Stromal cell of bone marrow (primary cell): ENCODE data around the gene PCSK6.
"Not testable (repeated sequence)": the region's sequence is repeated elsewhere in the genome, so short reads cannot be mapped to it uniquely, and the experiment has no call there.

Source experiments
- DNase-seq: peaks from one replicate; pipeline ENCODE4 v3.0.0-alpha.2; 2012; ENCODE audit warnings: low read depth

PCSK6 gene

DNA sequence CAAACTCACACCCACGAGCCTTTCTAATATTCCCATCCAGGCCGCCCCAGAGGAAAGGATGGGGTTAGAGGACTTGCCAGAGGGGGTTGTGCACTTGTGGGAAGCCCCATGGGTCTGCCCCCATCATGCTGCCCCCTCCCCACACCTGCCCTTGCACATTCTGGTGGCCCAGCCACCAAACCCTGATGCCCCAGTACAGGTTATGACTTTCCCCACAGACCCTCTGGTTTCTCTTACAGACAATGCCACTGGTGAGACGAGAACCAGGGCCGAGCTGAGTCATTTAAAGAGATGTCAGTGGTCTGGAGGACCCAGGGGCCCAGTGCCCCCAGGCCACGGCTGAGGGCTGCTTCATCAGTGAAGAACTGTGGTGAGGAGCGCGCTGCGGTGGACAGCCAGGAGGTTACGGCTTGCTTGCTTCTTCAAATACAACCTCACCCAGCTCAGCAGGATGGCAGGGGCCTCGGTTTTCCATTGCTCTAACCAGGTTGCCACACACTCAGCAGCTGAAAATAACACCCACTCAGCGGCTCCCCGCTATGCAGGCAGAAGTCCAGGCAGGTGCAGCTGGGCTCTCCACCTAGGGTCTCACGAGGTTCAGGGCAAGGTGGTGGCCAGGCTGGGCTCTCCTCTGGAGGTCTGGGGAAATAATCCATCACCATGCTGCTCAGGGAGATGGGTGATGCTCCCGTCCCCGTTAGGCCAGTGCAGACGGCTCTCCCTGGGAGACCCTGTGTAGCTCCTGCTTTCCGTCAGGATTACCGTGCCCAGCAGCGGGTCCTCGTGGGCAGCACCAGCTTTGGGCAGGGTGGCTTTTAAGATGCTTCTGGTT, 180.7 kb downstream of the PCSK6 start:
- no peak for DNase-seq

DNA sequence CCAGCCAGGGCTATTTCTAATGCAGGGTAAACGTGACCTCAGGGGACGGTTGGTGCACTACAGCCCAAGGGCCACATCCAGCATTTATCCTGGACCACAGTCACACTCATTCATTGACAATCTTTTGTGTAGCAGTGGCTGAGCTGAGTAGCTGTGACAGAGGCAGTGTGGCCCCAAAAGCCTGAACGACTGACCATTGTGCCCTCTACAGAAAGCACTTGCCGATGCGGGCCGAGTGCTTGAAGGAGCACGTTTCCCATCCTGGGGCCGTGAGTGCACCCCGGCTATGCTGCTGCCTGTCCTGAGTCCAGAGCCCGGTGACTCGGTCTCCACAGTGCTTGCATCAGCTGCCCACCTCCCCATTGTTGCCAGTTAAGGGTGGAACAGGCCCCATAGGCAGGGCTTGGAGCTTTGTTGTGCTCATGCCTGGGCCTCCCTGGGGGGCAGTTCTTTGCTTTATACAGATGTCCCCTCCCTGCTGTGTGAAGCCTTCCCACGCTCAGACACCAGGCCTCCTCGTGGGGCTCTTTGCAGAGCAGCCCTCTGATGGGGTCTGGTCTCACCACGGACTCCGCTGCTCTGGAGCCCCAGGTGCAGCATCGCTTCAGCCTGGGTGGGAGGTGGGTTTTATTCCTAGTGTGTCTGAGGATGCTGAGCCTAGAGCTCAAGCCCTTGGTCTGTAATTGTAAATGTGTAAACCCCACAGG, 181.5 kb downstream of the PCSK6 start:
- no peak for DNase-seq

DNA sequence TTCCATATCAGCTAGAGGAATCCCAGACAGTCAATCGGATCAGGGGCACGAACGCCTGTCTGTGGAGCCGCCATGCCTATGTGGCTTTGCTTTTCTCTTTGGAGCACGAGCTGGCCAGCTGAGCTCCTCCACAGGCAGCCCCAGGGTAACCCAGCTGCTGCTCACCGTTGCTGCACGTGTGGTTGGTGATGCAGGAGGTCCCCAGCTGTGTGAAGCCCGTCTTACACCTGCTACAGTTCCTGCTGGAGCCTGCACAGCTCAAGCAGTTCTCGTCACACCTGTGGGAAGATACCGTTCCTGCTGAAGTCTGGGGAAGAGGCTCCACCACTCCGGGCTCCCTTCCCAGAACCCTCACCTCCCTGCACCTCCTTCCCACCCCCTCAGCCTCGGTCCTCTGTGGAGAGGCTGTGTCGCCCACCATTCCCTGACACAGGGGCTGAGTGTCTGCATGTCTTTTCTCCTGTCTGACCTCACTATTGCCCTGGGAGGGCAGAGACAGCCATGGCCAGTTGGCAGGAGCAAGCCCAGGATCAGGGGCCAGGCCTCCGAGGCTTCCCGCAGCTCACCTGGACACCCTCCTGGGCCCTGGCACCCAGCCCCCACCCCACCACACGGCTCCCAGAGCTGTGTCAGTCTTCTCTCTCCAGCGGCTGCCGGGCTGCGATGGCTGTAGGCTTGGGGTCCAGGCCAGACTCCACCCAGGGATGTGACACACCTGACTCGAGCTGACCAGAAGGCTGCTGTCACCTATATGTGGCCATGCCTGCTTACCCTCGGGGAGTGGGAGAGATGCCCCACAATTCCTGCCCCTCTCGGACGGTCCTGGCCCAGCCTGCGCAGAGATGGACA, 182.2 kb downstream of the PCSK6 start:
- DNase-seq: no peak

DNA sequence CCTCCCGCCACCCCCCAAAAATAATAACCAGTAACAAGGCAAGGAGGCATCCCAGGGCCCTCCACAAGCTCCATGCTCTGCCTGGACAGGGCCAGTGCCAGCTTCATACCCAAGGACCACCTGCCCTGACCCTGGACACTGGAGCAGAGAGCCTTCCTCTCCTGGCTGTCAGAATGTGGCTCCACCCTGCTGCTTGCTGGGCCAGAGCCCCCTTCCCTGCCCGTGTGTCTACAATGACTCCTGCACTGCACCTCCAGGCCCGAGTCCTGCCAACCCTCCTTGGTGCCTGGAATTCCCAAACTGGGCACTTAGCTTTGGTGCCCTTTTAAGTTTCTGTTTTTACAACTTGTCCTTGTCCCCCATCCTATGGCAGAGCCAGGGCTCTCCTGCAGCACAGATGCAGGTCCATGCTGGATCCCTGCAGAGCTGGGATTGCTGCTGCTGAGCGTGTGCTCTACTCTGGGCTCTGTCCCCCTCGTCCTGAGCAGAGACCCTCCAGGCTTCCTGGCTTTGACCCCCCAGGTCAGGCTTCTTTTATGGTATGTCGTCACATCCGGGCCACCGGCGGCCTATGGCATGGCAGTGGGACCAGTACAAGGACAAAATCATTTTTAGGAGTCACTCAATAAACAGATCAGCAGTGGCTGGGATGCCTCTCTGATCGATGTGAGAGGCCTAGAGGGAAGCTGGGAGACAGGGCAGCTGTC, 183.0 kb downstream of the PCSK6 start:
- DNase-seq: no peak

DNA sequence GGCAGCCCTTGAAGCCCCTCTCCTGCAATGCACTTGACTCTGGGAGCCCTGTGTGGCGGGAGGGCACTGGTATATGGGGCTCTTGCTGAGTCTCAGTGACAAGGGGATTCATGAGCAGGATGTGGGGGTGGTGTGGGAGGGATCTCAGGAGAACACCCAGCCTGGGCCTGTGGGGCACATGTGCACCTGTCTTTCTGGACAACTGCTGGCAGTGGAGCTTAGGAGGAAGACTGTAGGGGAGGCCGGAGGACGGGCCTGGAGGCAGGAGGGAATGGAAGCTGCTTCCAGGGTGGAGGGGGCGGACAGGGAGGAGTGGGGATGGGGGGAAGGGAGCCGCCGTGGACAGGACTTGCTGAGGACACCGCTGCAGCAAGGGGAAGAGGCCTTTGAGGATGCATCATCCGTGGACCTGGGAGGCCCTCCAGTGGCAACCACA, 183.7 kb downstream of the PCSK6 start:
- DNase-seq: no peak

DNA sequence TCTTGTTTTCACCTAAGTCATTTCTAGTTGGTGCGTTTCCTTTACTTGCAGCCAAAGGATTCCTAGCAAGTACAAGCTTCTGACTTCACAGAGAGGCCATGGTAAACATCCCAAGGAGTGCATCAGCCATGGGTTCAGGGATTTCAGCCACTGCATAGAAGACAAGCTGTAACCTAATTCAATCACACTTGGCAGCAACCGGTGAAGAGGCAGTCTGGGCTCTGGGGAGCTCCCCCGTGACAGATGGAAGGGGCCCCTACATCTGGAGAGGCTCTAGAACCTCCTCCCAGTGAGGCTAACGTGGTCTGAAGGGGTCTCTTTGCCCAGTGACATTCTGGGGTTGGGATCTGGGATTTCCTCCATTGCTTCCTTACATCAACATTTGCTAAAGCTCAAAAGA, 186.1 kb downstream of the PCSK6 start:
- no peak for DNase-seq

DNA sequence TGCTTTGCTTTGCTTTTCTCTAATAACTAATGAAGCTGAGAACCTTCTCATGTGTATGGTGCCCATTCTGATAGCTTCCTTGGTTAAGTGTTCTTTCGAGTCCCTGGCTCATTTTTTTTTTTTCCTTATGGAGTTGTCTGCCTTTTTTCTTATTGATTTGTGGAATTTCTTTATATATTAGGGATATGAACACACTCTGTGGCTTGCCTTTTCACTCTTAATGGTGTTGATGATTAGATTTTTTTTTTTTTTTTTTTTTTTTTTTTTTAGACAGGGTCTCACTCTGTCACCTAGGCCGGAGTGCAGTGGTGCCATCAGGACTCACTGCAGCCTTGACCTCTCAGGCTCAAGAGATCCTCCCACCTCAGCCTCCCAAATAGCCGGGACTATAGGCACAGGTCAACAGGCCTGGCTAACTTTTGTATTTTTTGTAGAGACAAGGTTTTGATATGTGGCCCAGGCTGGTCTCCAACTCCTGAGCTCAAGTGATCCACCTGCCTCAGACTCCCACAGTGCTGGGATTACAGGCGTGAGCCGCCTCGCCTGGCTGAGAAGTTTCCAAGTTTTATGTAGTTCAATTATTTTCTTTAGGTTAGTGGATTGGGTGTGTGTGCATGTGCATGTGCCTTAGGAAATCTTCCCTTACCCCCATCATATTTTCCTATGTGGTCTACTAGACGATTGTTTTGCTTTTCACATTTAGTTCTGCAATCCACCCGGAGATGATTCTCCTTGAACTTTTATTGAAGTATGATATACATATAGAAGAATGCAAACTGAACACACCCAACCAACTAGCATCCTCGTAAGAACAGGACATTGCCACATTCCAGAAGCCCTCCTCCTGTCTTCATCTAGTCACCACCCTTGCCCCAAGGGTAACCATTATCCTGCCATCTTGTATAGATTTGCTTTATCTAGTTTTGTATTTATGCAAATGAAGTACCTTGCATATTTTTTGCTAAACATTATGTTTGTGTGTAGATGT, 192.8 kb downstream of the PCSK6 start:
- DNase-seq: no peak

DNA sequence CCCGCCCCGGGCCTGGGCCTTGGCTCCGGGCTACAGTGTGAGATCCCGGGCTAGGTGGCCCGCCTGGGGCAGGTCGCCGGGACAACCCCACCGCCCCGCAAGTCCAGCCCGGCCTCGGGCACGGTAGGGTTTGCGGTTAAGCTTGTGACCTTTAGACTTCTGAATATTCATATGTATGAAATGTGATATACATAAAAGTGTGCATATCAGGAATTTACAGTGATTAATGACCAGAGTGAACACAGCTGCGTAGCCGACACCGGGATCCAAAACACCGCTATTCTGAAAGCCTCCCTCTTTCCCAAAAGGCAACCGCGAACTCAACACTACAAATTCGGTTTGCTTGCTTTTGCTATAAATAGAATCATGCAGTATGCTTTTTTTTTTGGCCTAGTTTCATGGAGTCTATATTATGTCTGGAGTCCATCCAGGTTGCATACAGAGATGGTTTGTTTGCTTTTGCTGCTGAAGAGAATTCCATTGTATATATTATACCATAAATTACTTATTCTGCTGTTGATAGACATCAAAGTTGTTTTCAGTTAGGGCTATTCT, 193.8 kb downstream of the PCSK6 start:
- no peak for DNase-seq

DNA sequence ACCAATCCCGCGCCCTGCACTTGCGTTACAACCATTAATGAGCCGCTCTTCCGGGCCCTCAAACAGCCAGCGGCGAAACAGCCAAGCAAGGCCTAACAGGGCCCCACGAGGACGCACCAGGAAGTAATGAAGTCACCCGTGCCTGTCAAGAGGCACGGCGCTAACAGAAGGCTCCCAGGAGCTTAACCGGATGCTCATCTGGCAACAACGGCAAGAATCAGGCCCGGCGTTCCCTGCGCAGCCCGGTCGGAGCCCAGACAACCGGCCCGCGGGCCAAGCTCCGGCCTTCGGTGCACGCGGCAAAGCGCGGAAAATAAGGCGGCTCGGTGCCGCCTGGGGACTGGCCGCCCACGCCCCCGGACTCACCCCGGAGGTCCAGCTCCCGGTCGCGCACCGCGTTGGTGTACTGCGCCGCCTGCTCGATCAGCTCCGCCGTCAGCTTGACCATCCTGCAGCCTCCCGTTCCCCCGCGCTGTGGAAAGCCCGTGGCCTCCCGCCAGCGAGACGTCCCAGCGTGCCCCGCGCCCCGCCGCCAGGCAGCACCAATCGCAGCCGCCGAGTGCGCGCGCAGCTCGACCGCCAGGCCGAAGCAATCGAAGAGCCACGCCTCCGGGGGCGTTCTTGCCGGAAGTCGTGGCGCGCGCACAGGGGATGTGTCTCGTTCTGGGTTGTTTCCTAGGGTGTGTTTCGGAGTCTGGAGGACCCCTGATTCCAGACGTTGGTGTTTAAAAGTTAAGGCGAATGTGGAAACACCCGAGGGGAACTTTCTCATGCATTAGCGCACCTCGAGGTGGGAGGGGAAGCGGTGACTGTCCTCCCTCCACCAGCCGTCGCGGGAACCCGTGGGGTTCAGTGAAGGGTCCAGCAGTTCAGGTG, 194.5 kb downstream of the PCSK6 start, which contains the start of gene SNRPA1:
Gene SNRPA1, minus strand, starts transcription at position 518 of the 876 bp plus-strand sequence. Its CDS starts 70 bp downstream, at position 448.
- DNase-seq: peak; percentile 89

DNA sequence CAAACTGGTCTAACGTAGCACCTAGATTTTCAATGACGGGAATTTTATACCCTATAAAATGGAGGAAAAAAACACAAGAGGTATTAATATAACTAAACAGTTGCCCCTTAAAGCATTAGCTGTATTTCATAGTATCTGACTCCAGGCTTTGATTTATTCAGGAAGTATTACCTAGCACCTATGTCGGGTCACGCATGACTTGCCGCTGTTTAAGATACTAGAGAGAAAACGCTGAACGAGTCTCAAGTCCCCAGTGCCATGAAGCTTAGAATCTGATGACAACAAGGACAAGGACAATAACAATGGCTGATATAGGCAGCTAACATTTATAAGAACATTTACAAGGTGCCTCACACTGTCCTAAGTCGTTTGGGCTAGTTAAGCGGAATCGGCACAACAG, 196.4 kb downstream of the PCSK6 start:
- no peak for DNase-seq

DNA sequence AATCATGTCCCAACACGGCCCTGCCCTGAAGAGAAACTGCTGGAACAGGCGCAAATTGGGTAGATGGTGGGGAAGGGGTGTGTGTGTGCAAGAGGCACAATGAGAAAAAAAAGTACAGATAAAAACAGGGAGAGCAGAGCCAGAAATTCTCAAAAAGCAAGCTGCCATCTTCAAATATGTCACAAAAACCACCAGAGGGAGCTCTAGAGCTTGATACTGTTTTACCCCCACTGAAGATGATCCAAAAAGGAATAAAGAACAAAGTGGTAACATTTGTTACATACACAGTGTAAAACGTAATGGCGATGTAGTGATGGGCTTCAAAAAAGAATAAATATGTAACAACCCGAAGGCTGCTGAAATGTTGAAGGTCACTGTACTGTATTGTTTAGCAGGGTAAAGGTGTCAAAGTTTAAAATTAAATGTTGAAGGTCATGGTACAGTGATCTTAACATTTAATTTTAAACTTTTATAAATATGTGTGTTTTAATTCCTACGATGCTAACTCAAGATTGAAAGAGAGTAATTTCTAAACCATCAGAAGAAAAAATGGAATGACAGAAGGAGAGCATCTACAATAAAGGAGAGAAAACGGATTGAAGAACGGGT, 200.5 kb downstream of the PCSK6 start:
- DNase-seq: no peak

DNA sequence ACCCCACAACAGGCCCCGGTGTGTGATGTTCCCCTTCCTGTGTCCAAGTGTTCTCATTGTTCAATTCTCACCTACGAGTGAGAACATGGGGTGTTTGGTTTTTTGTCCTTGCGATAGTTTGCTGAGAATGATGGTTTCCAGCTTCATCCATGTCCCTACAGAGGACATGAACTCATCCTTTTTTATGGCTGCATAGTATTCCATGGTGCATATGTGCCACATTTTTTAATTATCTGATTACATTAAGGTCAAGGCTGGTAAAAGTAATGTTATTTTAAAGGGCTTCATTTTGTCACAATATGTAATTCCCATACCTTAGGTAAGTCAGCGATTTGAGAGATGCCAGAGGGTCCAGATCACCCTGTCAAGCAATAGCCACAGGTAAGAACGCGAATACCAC, 202.2 kb downstream of the PCSK6 start:
- not testable (repeated sequence) for DNase-seq

DNA sequence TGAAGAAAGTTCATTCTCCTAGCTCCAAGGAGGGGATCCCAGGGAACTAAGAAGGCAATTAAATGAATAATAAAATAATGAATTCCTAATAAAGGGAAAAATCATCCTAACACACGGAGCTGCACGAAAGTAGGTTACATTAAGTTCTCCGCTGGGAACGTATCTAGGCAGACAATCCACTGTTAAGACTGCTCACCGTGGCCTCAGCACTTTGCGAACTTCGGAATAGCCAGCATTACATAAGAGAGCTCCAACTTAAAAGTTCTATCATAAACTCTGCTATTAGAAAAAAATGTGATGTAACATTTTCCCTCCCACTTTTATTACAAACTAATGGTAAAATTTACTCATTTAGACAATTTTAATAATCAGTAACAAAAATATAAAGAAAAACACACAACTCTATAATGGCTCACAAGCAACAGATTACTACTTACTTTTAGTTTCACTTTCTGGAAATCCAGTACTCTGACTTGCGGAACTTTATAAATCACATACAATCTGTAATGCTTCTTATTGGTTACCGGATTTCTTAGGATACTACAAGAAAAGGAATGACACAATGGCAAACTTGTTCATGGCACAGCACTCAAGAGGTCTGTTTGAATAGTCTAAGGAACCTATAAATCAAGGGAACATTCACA, 202.9 kb downstream of the PCSK6 start:
- no peak for DNase-seq

DNA sequence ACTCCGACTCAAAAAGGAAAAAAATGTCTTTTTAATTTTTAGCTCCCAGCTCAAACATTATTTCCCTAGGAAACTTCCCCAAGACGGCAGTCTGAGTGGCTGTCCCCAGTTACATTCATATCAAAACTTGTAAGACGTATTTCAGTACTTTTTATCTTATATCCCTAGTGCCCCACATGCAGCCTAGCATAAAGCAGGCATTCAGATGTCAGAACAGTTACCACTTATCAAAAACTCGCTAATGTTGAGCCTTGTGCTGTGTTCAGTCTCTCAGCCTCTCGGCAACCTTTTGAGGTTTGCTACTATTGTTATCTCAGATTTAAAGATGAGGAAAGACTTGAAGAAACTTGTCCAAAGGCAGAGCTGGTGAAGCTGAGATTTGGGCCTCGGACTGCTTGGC, 205.6 kb downstream of the PCSK6 start:
- DNase-seq: no peak

DNA sequence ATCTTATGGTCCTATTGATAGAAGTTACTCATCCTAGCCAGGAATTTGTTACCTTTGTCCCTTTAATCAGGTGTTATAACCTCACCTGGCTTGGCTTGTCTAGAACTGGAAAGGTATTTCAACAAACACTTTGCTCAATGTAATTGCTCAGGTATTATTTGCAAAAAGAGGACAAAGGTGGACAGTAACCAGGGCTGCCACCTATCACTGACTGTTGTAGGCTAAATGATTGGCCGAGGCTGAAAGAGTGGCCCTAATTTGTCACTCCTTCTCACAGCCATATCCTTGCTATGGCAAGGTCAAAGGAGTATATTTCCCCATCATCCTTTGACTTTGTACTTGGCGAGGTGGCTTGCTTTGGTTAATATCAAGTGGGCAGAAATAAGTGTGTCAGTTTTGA, 209.5 kb downstream of the PCSK6 start:
- DNase-seq: no peak

DNA sequence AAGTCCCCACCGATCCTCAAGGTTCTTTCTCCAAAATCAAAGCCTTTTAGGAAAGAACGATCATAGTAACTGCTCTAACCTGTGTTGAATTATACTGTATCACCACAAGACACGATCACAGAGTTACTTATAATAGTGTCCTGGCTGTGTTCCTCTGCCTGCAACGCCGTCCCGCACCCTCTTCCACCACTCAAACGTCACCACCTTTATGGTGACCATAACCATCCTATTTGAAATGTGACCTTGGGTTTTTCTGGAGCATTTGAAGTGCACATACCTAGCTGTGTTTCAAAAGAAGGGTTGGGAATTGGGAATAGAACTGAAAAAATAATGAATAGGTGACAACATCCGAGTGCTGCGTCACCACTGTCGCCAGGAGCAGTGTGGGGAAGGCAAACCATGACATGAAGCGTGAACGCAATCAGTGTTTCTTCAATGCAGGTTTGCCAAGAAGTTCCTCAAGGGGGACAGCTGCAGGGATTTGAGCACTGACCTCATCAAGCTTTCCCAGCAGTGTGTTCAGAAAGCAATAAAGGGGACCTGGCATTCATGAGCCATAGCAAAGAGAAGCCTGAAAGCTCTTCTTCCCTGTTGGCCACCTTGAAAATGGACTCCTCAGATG, 211.5 kb downstream of the PCSK6 start:
- no peak for DNase-seq

DNA sequence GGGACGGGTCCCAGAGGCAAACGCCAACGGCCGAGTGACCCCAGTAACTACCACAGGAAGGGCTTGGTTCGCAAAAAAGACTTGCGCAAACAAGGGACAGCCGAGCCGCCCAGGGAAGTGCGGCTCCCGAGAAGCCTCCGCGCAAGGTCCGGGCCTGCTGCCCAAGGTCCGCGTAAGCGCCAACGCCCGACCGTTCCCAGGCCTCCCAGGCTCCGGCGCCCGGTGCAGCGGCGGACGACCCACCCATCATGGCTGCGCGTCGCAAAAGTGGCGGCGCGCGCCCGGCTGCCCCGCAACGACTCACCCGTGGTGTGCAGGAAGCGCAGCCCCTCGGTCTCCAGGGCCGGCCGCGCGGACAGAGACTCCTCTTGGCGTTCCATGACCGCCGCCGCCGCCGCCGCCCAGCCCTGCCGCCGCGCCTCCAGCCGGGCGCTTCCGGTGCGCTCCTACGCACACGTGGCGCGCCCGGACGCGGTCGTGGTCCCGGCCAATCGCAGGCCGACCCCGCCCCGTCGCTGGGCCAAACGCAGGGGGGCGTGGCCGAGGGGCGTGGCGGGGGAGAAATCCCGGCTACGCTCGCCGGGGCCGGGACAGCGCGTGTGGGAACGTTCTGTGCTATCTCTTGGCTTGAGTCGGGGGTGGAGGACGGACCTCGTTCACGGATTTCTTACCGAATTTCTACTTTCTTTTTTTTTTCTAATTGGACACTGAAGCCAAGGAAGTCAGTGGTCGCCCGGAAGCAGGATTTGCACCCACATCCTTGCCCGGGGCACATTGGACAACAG, 212.3 kb downstream of the PCSK6 start, which contains the start of gene SELENOS:
Gene SELENOS, minus strand, starts transcription at position 448 of the 785 bp plus-strand sequence. Its CDS starts 68 bp downstream, at position 380.
- peak; percentile 78 for DNase-seq
